GM12891 (cell line): ENCODE results near the gene MCTP2.

ENCODE experiments used
- POLR2A ChIP-seq: IDR thresholded peaks from 2 replicates; pipeline ENCODE4 v1.6.1; 2011; ENCODE audit warnings: low read depth, low read length, control low read depth
- POLR2AphosphoS5 ChIP-seq: IDR thresholded peaks from 2 replicates; pipeline ENCODE4 v1.6.1; 2011; ENCODE audit warnings: low read depth, low read length, control low read depth
- POU2F2 ChIP-seq: IDR thresholded peaks from 2 replicates; pipeline ENCODE4 v1.6.1; 2011; ENCODE audit warnings: low read depth, mild to moderate bottlenecking, control low read depth, low read length, moderate library complexity
- TAF1 ChIP-seq: IDR thresholded peaks from 2 replicates; pipeline ENCODE4 v1.6.1; 2011; ENCODE audit warnings: low read depth, low read length, control low read depth

- no peak for TF ChIP-seq POLR2A
- no peak for TF ChIP-seq POLR2AphosphoS5
- TF ChIP-seq TAF1 = no peak
- no peak for TF ChIP-seq POU2F2
Observed at GRCh38 chr15:94397337-94397736, 166.0 kb downstream of the MCTP2 start.
